BE2C (cell line): ENCODE results near the gene ZNF879.
A peak's percentile ranks its signal among the peaks of the same experiment; 100 is the strongest.

Source experiments
- DNase-seq: peaks from one replicate; pipeline ENCODE4 v3.0.0-alpha.2; 2020
- H3K27me3 ChIP-seq: fragments of 250-450 bp; sonication (Bioruptor Pico); 2 replicates; pipeline ENCODE4 v1.5.1; 2020; ENCODE audit warnings: mild to moderate bottlenecking
- H3K36me3 ChIP-seq: fragments of 250-450 bp; sonication (Bioruptor Pico); 2 replicates; pipeline ENCODE4 v1.5.1; 2020; ENCODE audit warnings: mild to moderate bottlenecking
- H3K4me1 ChIP-seq: fragments of 250-450 bp; sonication (Bioruptor Pico); 2 replicates; pipeline ENCODE4 v1.5.1; 2020
- H3K4me3 ChIP-seq: 2 replicates; pipeline ENCODE4 v1.5.1; 2011; ENCODE audit warnings: low read depth, low read length
- H3K9me3 ChIP-seq: fragments of 250-450 bp; sonication (Bioruptor Pico); 2 replicates; pipeline ENCODE4 v1.5.1; 2020
- TF ChIP-seq, protein P1 (sequence below): IDR thresholded peaks from 2 replicates; pipeline ENCODE4 v1.5.1; 2012; ENCODE audit warnings: mild to moderate bottlenecking, low read depth, low read length

The ZNF879 gene

GRCh38 chr5:178996156-178996555, 27.4 kb upstream of the ZNF879 start:
- TF ChIP-seq, protein P1, sequence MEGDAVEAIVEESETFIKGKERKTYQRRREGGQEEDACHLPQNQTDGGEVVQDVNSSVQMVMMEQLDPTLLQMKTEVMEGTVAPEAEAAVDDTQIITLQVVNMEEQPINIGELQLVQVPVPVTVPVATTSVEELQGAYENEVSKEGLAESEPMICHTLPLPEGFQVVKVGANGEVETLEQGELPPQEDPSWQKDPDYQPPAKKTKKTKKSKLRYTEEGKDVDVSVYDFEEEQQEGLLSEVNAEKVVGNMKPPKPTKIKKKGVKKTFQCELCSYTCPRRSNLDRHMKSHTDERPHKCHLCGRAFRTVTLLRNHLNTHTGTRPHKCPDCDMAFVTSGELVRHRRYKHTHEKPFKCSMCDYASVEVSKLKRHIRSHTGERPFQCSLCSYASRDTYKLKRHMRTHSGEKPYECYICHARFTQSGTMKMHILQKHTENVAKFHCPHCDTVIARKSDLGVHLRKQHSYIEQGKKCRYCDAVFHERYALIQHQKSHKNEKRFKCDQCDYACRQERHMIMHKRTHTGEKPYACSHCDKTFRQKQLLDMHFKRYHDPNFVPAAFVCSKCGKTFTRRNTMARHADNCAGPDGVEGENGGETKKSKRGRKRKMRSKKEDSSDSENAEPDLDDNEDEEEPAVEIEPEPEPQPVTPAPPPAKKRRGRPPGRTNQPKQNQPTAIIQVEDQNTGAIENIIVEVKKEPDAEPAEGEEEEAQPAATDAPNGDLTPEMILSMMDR: no peak
- DNase-seq: no peak
- no peaks in the 10 kb centered on the region for H3K36me3 ChIP-seq
- peaks cover 5% of the 10 kb centered on the region for H3K27me3 ChIP-seq
- H3K9me3 ChIP-seq: no peaks in the 10 kb centered on the region
- H3K4me1 ChIP-seq: no peaks in the 10 kb centered on the region
- H3K4me3 ChIP-seq: no peak overlapping the region

GRCh38 chr5:178997191-178997590, 26.4 kb upstream of the ZNF879 start:
- Histone ChIP-seq H3K9me3 (no peaks in the 10 kb centered on the region), H3K27me3 (peaks cover 5% of the 10 kb centered on the region), H3K4me1 (no peaks in the 10 kb centered on the region), H3K36me3 (no peaks in the 10 kb centered on the region), H3K4me3 (no peak overlapping the region)
- DNase-seq: no peak
- TF ChIP-seq, protein P1: no peak

GRCh38 chr5:178998441-178998840, 25.2 kb upstream of the ZNF879 start:
- TF ChIP-seq, protein P1: no peak
- no peak overlapping the region for H3K4me3 ChIP-seq
- H3K36me3 ChIP-seq: no peaks in the 10 kb centered on the region
- peaks cover 5% of the 10 kb centered on the region for H3K27me3 ChIP-seq
- no peaks in the 10 kb centered on the region for H3K9me3 ChIP-seq
- H3K4me1 ChIP-seq: no peaks in the 10 kb centered on the region
- no peak for DNase-seq

DNA sequence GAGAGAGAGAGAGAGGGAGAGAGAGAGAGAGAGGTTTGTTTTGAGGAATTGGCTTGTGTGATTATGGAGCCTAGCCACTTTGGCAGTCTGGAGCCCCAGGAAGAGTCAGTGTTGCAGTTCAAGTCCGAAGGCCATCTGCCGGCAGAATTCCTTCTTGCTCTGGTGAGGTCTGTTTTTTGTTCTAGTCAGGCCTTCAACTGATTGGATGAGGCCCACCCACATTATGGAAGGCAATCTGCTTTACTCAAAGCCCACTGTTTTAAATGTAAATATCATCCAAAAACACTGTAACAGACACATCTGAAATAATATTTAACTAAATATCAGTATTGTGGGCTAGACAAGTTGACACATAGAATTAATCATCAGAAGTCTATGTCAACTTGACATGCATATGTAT, 17.0 kb upstream of the ZNF879 start:
- no peaks in the 10 kb centered on the region for H3K27me3 ChIP-seq
- H3K9me3 ChIP-seq: no peaks in the 10 kb centered on the region

GRCh38 chr5:179008667-179009066, 14.9 kb upstream of the ZNF879 start:
- TF ChIP-seq, protein P1: peak; percentile 33; the same call in 1 of the 2 replicates
- Histone ChIP-seq H3K4me3 (no peak overlapping the region), H3K36me3 (no peaks in the 10 kb centered on the region), H3K4me1 (no peaks in the 10 kb centered on the region), H3K27me3 (no peaks in the 10 kb centered on the region), H3K9me3 (no peaks in the 10 kb centered on the region)
- DNase-seq: no peak

More for the DNA sequence above, 17.0 kb upstream of the ZNF879 start:
- no peak for DNase-seq
- no peaks in the 10 kb centered on the region for H3K36me3 ChIP-seq
- no peak overlapping the region for H3K4me3 ChIP-seq
- TF ChIP-seq, protein P1: no peak
- no peaks in the 10 kb centered on the region for H3K4me1 ChIP-seq

DNA sequence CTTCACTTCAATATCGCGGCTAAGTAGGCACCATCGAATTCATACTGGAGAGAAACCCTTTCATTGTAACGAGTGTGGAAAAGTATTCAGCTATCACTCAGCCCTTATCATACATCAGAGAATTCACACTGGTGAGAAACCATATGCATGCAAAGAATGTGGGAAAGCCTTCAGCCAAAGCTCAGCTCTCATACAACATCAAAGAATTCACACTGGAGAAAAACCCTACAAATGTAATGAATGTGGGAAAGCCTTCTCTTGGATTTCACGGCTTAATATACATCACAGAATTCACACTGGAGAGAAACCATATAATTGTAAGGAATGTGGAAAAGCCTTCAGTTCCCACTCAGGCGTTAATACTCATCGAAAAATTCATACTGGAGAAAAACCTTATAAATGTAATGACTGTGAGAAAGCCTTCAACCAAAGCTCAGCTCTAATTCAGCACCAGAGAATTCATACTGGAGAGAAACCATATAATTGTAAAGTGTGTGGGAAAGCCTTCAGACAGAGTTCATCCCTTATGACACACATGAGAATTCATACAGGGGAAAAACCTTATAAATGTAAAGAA, 9.5 kb downstream of the ZNF879 start:
- Histone ChIP-seq H3K4me3 (no peak overlapping the region), H3K36me3 (peaks cover 20% of the 10 kb centered on the region), H3K4me1 (no peaks in the 10 kb centered on the region), H3K27me3 (no peaks in the 10 kb centered on the region), H3K9me3 (peaks cover 19% of the 10 kb centered on the region)
- no peak for DNase-seq
- TF ChIP-seq, protein P1: no peak
